Mesenchymal stem cell (in vitro differentiated cells and primary cell): ENCODE measurements around the gene WDR90.

Source experiments
- DNase-seq: peaks from one replicate; pipeline ENCODE4 v3.0.0-alpha.2; 2013
- H2AFZ ChIP-seq: one replicate; pipeline ENCODE4 v1.6.1; 2013; ENCODE audit warnings: low read depth, mild to moderate bottlenecking, control low read depth, inconsistent platforms, low read length, moderate library complexity
- H2AK5ac ChIP-seq: 2 replicates; pipeline ENCODE4 v1.6.1; 2013; ENCODE audit warnings: low read length, moderate library complexity, mild to moderate bottlenecking, inconsistent platforms; ENCODE audit not compliant: severe bottlenecking
- H2BK120ac ChIP-seq: one replicate; pipeline ENCODE4 v1.6.1; 2013; ENCODE audit warnings: low read depth, mild to moderate bottlenecking, inconsistent platforms, low read length, moderate library complexity
- H2BK12ac ChIP-seq, 2 experiments: one replicate each; pipeline ENCODE4 v1.6.1; 2013; ENCODE audit warnings: inconsistent platforms in 2 of 2, low read length in 2 of 2, mild to moderate bottlenecking in 2 of 2, moderate library complexity in 2 of 2, control low read depth in 1 of 2
- H2BK15ac ChIP-seq: one replicate; pipeline ENCODE4 v1.6.1; 2013; ENCODE audit warnings: mild to moderate bottlenecking, low read depth, inconsistent platforms; ENCODE audit not compliant: poor library complexity, severe bottlenecking
- H2BK5ac ChIP-seq: 2 replicates; pipeline ENCODE4 v1.6.1; 2013; ENCODE audit warnings: low read depth, mild to moderate bottlenecking, low read length, control low read depth, inconsistent platforms; ENCODE audit not compliant: poor library complexity, severe bottlenecking
- H3K14ac ChIP-seq, 2 experiments: one replicate each; pipeline ENCODE4 v1.6.1; 2013; ENCODE audit warnings: inconsistent platforms in 2 of 2, low read length in 2 of 2, control low read depth in 1 of 2, mild to moderate bottlenecking in 1 of 2, moderate library complexity in 1 of 2
- H3K18ac ChIP-seq, 2 experiments: one replicate each; pipeline ENCODE4 v1.6.1; 2013; ENCODE audit warnings: inconsistent platforms in 2 of 2, low read length in 2 of 2, control low read depth in 1 of 2, low read depth in 1 of 2, mild to moderate bottlenecking in 1 of 2
- H3K23ac ChIP-seq, 2 experiments: one replicate each; pipeline ENCODE4 v1.6.1; 2013; ENCODE audit warnings: inconsistent platforms in 2 of 2, low read length in 2 of 2, mild to moderate bottlenecking in 2 of 2, moderate library complexity in 2 of 2, control low read depth in 1 of 2
- H3K27ac ChIP-seq: 2 replicates; pipeline ENCODE4 v1.5.1; 2013; ENCODE audit warnings: mild to moderate bottlenecking, moderate library complexity, low read length, control low read depth, inconsistent platforms; ENCODE audit not compliant: poor library complexity, severe bottlenecking
- H3K27me3 ChIP-seq, 2 experiments: 2 replicates each; pipeline versions ENCODE4 v1.6.1 to v1.7.0; 2013; ENCODE audit warnings: low read length in 2 of 2, mild to moderate bottlenecking in 2 of 2, moderate library complexity in 2 of 2, control low read depth in 1 of 2, inconsistent platforms in 1 of 2; ENCODE audit not compliant: control insufficient read depth in 1 of 2, insufficient read depth in 1 of 2
- H3K36me3 ChIP-seq, 2 experiments: 2 replicates each; pipeline versions ENCODE4 v1.6.1 to v1.7.0; 2013; ENCODE audit warnings: low read length in 2 of 2, control low read depth in 1 of 2, inconsistent platforms in 1 of 2, low read depth in 1 of 2, mild to moderate bottlenecking in 1 of 2; ENCODE audit not compliant: insufficient read depth in 2 of 2, control insufficient read depth in 1 of 2
- H3K4ac ChIP-seq, 2 experiments: one replicate each; pipeline ENCODE4 v1.6.1; 2013; ENCODE audit warnings: inconsistent platforms in 2 of 2, low read length in 2 of 2, mild to moderate bottlenecking in 2 of 2, moderate library complexity in 2 of 2, control low read depth in 1 of 2, low read depth in 1 of 2
- H3K4me1 ChIP-seq: 2 replicates; pipeline ENCODE4 v1.6.1; 2013; ENCODE audit warnings: low read depth, low read length, control low read depth; ENCODE audit not compliant: control insufficient read depth, insufficient read depth
- H3K4me2 ChIP-seq: 2 replicates; pipeline ENCODE4 v1.6.1; 2013; ENCODE audit warnings: low read length, mild to moderate bottlenecking, inconsistent platforms; ENCODE audit not compliant: poor library complexity, severe bottlenecking
- H3K4me3 ChIP-seq, 2 experiments: 2 replicates each; pipeline versions ENCODE4 v1.5.1 to v1.7.0; 2013; ENCODE audit warnings: low read length in 2 of 2, mild to moderate bottlenecking in 2 of 2, control low read depth in 1 of 2, low read depth in 1 of 2; ENCODE audit not compliant: insufficient read depth in 1 of 2
- H3K79me1 ChIP-seq: replicated peaks from 2 replicates; pipeline ENCODE4 v1.6.1; 2013; ENCODE audit warnings: mild to moderate bottlenecking, control low read depth, low read length, inconsistent platforms; ENCODE audit not compliant: poor library complexity, severe bottlenecking
- H3K9ac ChIP-seq: 2 replicates; pipeline ENCODE4 v1.7.0; 2013; ENCODE audit warnings: mild to moderate bottlenecking, low read length, moderate library complexity
- H3K9me3 ChIP-seq: 2 replicates; pipeline ENCODE4 v1.7.0; 2013; ENCODE audit warnings: mild to moderate bottlenecking, low read length; ENCODE audit not compliant: control insufficient read depth
- H4K8ac ChIP-seq: one replicate; pipeline ENCODE4 v1.6.1; 2013; ENCODE audit warnings: inconsistent platforms, mild to moderate bottlenecking, low read length, moderate library complexity
- H4K91ac ChIP-seq: one replicate; pipeline ENCODE4 v1.6.1; 2013; ENCODE audit warnings: mild to moderate bottlenecking, low read length, inconsistent platforms
- WGBS: methylation state at CpG from one replicate; pipeline ENCODE4 v1.1.7; 2013; ENCODE audit warnings: mixed read lengths; 5-methylcytosine and 5-hydroxymethylcytosine counted together

Gene WDR90

DNA sequence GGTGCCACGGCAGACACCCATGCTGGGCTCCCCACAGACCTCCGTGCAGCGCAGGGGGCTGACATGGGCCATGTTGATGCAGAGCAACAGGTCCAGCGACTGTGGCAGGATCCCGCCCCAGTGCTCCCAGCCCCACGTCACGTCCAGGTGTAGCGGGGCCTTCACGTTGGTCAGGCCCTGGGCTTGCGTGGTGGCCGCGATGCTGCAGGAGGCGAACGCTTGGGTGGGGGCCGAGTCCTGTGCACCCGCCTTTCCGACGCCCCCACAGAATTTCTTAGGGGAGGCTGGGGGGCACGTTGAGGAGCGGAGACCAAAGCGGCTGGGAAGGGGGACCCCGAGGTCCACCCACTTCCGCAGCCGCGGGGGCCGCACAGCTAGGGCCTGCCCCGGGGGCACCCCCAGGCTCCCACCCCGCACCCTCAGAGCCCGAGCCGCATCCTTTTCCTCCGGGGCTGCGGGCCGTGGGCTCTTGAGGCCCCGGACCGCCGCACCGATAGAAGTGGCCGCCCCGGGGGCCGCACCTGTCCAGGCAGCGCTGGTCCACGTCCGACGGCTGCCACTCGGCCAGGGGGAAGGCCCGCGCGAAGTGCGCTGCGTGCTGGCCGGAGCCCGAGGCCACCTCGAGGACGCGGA lies 13.5 kb upstream of the WDR90 start:
- H3K4me3 ChIP-seq = peak overlapping the region; percentile 81 to 97
- H2BK120ac ChIP-seq = peak overlapping the region; percentile 15
- peak overlapping the region; percentile 98 for H3K4me2 ChIP-seq
- 14% methylated on average over 48 of the region's 55 CpGs for WGBS
- peak overlapping the region in 1 of 2 experiments; percentile 73 for H2BK12ac ChIP-seq
- H3K27ac ChIP-seq = no peak overlapping the region
- H3K14ac ChIP-seq = peak overlapping the region in 1 of 2 experiments; percentile 95
- peak overlapping the region; percentile 91 for H4K8ac ChIP-seq
- H4K91ac ChIP-seq = peak overlapping the region; percentile 89
- no peak overlapping the region for H2BK5ac ChIP-seq
- no peak overlapping the region for H2BK15ac ChIP-seq
- DNase-seq = no peak
- H3K9me3 ChIP-seq = no peaks in the 10 kb centered on the region
- peak overlapping the region; percentile 91 for H3K9ac ChIP-seq
- H2AFZ ChIP-seq = peak overlapping the region; percentile 85
- H3K36me3 ChIP-seq = peaks cover 3 to 29% of the 10 kb centered on the region in 2 experiments
- peak overlapping the region in 1 of 2 experiments; percentile 92 for H3K23ac ChIP-seq
- no peak overlapping the region for H2AK5ac ChIP-seq
- peaks cover 19% of the 10 kb centered on the region for H3K79me1 ChIP-seq
- H3K18ac ChIP-seq = peak overlapping the region; percentile 72 to 92
- peak overlapping the region; percentile 32 to 35 for H3K4ac ChIP-seq
- peaks cover 39% of the 10 kb centered on the region for H3K4me1 ChIP-seq
- no peaks in the 10 kb centered on the region for H3K27me3 ChIP-seq

DNA sequence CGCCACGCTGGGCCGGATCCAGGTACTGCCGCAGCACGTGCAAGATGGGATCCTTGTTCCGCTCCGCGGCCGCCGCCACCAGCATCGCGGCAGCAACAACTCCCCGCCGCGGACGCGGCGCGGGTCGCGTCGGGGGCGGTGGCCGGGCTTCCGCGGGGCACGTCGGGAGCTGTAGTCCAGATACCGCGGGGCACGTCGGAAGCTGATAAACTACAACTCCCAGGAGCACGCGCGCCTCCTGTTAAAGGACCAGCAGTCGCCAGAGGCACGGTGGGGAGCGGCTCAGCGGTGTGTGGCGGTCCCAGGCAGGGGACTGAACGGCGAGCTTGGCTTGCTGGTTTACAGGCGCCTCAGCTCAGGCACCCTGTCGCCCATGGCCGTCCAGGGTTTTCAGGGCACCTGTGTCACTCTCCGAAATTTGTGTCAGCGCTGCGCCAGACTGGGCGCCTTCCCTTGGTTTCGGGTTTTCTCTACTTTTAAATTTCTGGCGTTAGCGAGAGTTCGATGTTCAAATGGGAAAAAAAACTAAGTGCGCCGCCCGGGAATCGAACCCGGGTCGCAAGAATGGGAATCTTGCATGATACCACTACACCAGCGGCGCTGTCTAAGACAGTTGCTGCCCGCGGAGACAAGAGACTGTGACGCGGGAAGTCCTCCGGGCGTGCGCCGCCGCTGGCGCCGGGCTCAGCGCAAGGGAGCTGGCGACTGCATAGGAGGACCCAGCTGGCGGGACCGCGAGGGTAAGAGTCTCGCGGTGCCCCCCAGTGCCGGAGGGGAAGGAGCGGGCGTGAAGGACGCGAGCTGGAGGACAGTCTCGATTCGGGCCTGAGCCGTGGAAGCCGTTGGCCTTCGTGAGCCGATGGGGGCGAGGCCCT lies 12.7 kb upstream of the WDR90 start, which contains the start of gene METTL26:
Gene METTL26, minus strand, starts transcription at position 100 of the 875 bp plus-strand sequence. Its CDS starts 15 bp downstream, at position 85.
- Histone ChIP-seq H3K9me3 (no peaks in the 10 kb centered on the region), H2BK12ac (peak within 1 kb of the TSS in 1 of 2 experiments; percentile 84), H3K27ac (peak within 1 kb of the TSS; percentile 91), H3K4me3 (peak within 1 kb of the TSS; percentile 81 to 97), H3K4me2 (peak within 1 kb of the TSS; percentile 98), H3K4ac (peak within 1 kb of the TSS; percentile 93), H2BK5ac (peak within 1 kb of the TSS; percentile 32), H3K4me1 (peaks cover 41% of the 10 kb centered on the region), H2AK5ac (no peak within 1 kb of the TSS), H3K14ac (peak within 1 kb of the TSS in 1 of 2 experiments; percentile 95), H3K27me3 (no peaks in the 10 kb centered on the region), H3K23ac (peak within 1 kb of the TSS; percentile 90 to 92), H4K91ac (peak within 1 kb of the TSS; percentile 96), H2BK120ac (peak within 1 kb of the TSS; percentile 64), H4K8ac (peak within 1 kb of the TSS; percentile 94), H2BK15ac (peak within 1 kb of the TSS; percentile 86), H3K79me1 (peaks cover 19% of the 10 kb centered on the region), H3K9ac (peak within 1 kb of the TSS; percentile 91), H2AFZ (peak within 1 kb of the TSS; percentile 85), H3K18ac (peak within 1 kb of the TSS; percentile 96 to 97), H3K36me3 (peaks cover 3 to 29% of the 10 kb centered on the region in 2 experiments)
- peak; percentile 97 for DNase-seq
- under 1% methylated on average over 87 of the region's 91 CpGs for WGBS

DNA sequence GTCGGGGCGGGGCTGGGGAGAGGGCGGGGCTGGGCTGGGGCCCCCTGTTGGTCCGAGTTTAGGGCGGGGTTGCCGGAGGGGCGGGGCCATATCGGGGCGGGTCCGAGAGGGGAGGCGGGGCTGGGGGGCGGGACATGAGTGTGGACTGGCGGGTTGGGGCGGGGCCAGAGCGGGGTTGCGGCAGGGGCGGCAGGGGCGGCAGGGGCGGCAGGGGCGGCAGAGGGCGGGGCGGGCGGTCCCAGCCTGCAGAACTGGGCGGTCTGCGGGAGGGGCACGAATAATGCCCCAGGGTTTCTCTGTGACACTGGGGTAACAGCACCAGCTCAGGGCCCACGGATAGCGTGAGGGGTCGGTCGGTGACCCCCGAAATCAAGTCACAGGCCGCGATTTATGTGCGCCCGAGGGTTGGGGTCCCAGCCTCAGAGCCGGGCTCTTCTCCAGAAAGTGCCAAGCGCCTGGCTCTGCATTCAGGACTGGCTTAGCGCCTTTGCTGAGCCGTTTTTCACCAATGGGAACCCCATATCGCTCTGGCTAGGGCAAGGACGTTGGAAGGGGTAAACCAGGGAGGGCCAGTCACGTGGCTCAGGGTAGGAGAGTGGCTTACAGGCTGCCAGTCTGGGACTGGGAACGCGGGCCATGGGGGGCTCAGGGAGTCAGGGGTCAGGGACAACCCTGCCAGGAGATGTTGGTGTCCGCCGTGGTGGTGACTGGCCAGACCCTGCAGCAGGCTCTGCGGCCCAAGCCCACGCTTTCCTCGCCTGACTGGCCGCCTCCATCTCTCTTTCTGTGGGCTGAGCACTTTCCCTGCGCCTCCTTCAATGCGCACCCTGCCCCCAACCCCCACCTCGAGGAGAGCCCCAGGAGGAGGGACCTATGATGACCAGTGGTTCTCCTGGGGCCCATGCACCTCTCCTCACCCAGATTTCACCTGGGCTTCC lies 11.8 kb upstream of the WDR90 start:
- Histone ChIP-seq H2AFZ (peak overlapping the region; percentile 0), H2BK120ac (peak overlapping the region; percentile 55), H3K27me3 (no peaks in the 10 kb centered on the region), H2BK15ac (no peak overlapping the region), H3K4me3 (peak overlapping the region; percentile 72 to 81), H3K14ac (no peak overlapping the region), H3K4ac (peak overlapping the region in 1 of 2 experiments; percentile 27), H2AK5ac (no peak overlapping the region), H2BK5ac (no peak overlapping the region), H3K79me1 (peaks cover 19% of the 10 kb centered on the region), H3K4me1 (peaks cover 49% of the 10 kb centered on the region), H3K4me2 (peak overlapping the region; percentile 41), H3K9ac (peak overlapping the region; percentile 91), H3K18ac (peak overlapping the region; percentile 55 to 82), H4K91ac (peak overlapping the region; percentile 70), H4K8ac (peak overlapping the region; percentile 73), H3K9me3 (no peaks in the 10 kb centered on the region), H3K23ac (no peak overlapping the region), H3K27ac (no peak overlapping the region), H3K36me3 (peaks cover 3 to 27% of the 10 kb centered on the region in 2 experiments), H2BK12ac (peak overlapping the region; percentile 8 to 86)
- DNase-seq = peak; percentile 37
- WGBS = 25% methylated on average over 40 of the region's 53 CpGs
